Left lung (tissue), 10 donors: ENCODE measurements around the gene MROH2A. TPM values are rescaled to one million over a fixed set of nuclear protein-coding genes. Genes with fewer than 3 reads are reported as not detected.

Experiments used
- ATAC-seq: fragments of 200-7000 bp; cut with Tn5 transposase; one replicate; pipeline ENCODE4 v1.9.1; 2020; ENCODE audit warnings: moderate library complexity
- DNase-seq, 4 donors: peaks; one replicate each; pipeline ENCODE4 v3.0.0-alpha.2; 2013 to 2020
- H3K27ac ChIP-seq, 2 donors: fragments of 200-600 bp; sonication (generic) in 1 of 2; one replicate each; pipeline versions ENCODE4 v1.5.0 to v1.8.0; 2020 to 2021
- H3K27me3 ChIP-seq, 2 donors: fragments of 200-600 bp; sonication (generic) in 1 of 2; one replicate each; pipeline versions ENCODE4 v1.5.0 to v1.8.0; 2020 to 2021
- H3K36me3 ChIP-seq, 2 donors: fragments of 200-600 bp; sonication (generic) in 1 of 2; one replicate each; pipeline versions ENCODE4 v1.5.0 to v1.8.0; 2020 to 2021
- H3K4me1 ChIP-seq, 2 donors: fragments of 200-600 bp; one replicate each; pipeline ENCODE4 v1.8.0; 2021
- H3K4me3 ChIP-seq, 2 donors: fragments of 200-600 bp; sonication (generic) in 1 of 2; one replicate each; pipeline versions ENCODE4 v1.5.0 to v1.8.0; 2020 to 2021; ENCODE audit warnings: mild to moderate bottlenecking in 1 of 2
- H3K9me3 ChIP-seq, 2 donors: fragments of 200-600 bp; sonication (generic) in 1 of 2; one replicate each; pipeline versions ENCODE4 v1.5.0 to v1.8.0; 2020 to 2021
- intact Hi-C, 2 donors: fragments of 100-400 bp; cut with DNase I; formaldehyde crosslinking; loops; one replicate each; pipeline versions ENCODE4 v1.11.2 to v1.14.2; 2022
- polyA plus RNA-seq, 6 donors: library from polyadenylated mRNA; unstranded; fragments of 120-200 nt; gene quantifications; one replicate each; pipeline ENCODE4 v1.2.1, GENCODE V29; 2013; ENCODE audit not compliant: insufficient read length in 6 of 6
- total RNA-seq, 2 donors: library from RNA; stranded (reverse); fragmentation: NEBNext Ultra II Directional; extraction: Animal tissue kit (Norgen Biotek cat#: 25700); gene quantifications; one replicate each; pipeline ENCODE4 v1.2.1, GENCODE V29; 2021
- TF ChIP-seq, protein P1 (sequence below), 2 donors: fragments of 200-600 bp; sonication (generic) in 1 of 2; IDR thresholded peaks; one replicate each; pipeline versions ENCODE4 v1.5.0 to v1.8.0; 2021; ENCODE audit warnings: antibody characterized with exemption in 2 of 2
- donor health status: DM: no; HTN: yes; CAD: no.
- donor health status: DM: no; HTN: no; CAD: no.

MROH2A gene
- total and polyA plus RNA-seq, 8 donors, result 0.27 to 0.77 (median 0.61) TPM; not detected in 1

DNA sequence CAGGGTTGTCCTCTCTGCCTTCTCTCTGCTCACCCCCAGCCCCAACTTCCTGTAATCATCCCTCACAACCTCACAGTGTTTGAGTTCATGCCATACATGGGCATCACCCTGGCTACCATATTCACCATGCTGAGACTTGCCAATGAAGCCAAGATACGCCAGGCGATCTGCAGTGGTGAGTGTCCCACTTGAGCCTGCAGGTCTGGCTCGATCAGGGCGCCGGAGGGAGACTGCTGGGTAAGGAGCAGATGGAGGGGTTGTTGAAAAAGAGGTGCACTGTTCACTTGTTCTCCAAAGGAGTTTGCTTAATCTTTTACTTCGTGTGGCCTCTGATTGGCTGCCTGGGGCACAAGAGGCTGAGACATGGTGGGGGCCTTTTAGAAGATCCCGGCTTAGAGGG lies 14.6 kb downstream of the MROH2A start:
- no peak for ATAC-seq
- TF ChIP-seq, protein P1, sequence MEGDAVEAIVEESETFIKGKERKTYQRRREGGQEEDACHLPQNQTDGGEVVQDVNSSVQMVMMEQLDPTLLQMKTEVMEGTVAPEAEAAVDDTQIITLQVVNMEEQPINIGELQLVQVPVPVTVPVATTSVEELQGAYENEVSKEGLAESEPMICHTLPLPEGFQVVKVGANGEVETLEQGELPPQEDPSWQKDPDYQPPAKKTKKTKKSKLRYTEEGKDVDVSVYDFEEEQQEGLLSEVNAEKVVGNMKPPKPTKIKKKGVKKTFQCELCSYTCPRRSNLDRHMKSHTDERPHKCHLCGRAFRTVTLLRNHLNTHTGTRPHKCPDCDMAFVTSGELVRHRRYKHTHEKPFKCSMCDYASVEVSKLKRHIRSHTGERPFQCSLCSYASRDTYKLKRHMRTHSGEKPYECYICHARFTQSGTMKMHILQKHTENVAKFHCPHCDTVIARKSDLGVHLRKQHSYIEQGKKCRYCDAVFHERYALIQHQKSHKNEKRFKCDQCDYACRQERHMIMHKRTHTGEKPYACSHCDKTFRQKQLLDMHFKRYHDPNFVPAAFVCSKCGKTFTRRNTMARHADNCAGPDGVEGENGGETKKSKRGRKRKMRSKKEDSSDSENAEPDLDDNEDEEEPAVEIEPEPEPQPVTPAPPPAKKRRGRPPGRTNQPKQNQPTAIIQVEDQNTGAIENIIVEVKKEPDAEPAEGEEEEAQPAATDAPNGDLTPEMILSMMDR (IDR thresholded peaks at IDR 0.05), result no peak
- H3K36me3 ChIP-seq, result no peaks in the 10 kb centered on the region

GRCh38 chr2:233793465-233794127 lies 15.5 kb downstream of the MROH2A start:
- DNase-seq, result peak in 1 of 4 donors; percentile 44
- H3K4me3 ChIP-seq, result no peak overlapping the region

More for the DNA sequence above, 14.6 kb downstream of the MROH2A start:
- peaks cover 0 to 6% of the 10 kb centered on the region in 2 donors for H3K27me3 ChIP-seq
- no peak overlapping the region for H3K27ac ChIP-seq
- intact Hi-C loops, result no loop called here
- H3K9me3 ChIP-seq, result no peaks in the 10 kb centered on the region
- no peaks in the 10 kb centered on the region for H3K4me1 ChIP-seq
- H3K4me3 ChIP-seq, result no peak overlapping the region
- no peak for DNase-seq

GRCh38 chr2:233794128-233794658 lies 16.1 kb downstream of the MROH2A start:
- Histone ChIP-seq H3K36me3 (no peaks in the 10 kb centered on the region), H3K27ac (no peak overlapping the region), H3K27me3 (peaks cover 0 to 6% of the 10 kb centered on the region in 2 donors), H3K4me1 (no peaks in the 10 kb centered on the region), H3K9me3 (no peaks in the 10 kb centered on the region), H3K4me3 (no peak overlapping the region)
- peak; percentile 67 for ATAC-seq
- DNase-seq, result peak in 1 of 4 donors; percentile 13
- intact Hi-C loops, result no loop called here
- TF ChIP-seq, protein P1 (IDR thresholded peaks at IDR 0.05), result no peak

More at GRCh38 chr2:233793465-233794127, 15.5 kb downstream of the MROH2A start:
- TF ChIP-seq, protein P1 (IDR thresholded peaks at IDR 0.05), result no peak
- H3K9me3 ChIP-seq, result no peaks in the 10 kb centered on the region
- no peaks in the 10 kb centered on the region for H3K36me3 ChIP-seq
- H3K27ac ChIP-seq, result no peak overlapping the region
- intact Hi-C loops, result no loop called here
- no peaks in the 10 kb centered on the region for H3K4me1 ChIP-seq
- ATAC-seq, result peak; percentile 65
- peaks cover 0 to 6% of the 10 kb centered on the region in 2 donors for H3K27me3 ChIP-seq

GRCh38 chr2:233795735-233796171 lies 17.6 kb downstream of the MROH2A start:
- Histone ChIP-seq H3K27ac (no peak overlapping the region), H3K4me3 (no peak overlapping the region), H3K36me3 (no peaks in the 10 kb centered on the region), H3K4me1 (no peaks in the 10 kb centered on the region), H3K27me3 (peaks cover 0 to 6% of the 10 kb centered on the region in 2 donors), H3K9me3 (no peaks in the 10 kb centered on the region)
- TF ChIP-seq, protein P1 (IDR thresholded peaks at IDR 0.05), result no peak
- intact Hi-C loops, result no loop called here
- ATAC-seq (no peak), DNase-seq (no peak)

DNA sequence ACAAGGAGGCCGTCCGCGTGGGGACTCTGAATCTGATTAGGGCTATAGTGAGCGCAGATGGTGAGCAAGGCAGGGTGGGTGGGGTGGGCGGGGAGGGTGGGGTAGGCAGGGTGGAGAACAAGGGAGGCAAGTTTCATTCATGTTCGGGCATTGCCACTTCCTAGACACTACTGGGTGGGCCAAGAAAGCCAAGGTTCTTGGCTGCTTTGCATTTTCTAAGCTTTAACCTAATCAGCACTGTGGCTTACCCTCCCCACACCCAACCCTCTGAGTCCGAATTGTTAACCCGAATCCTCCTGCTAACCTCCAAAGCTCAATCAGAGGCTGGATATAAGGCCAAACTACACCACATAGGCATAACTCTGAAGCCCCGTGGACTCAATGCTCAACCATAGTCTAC lies 18.1 kb downstream of the MROH2A start:
- no peak for ATAC-seq
- intact Hi-C loops, result no loop called here
- no peak overlapping the region for H3K27ac ChIP-seq
- peaks cover 0 to 6% of the 10 kb centered on the region in 2 donors for H3K27me3 ChIP-seq
- no peaks in the 10 kb centered on the region for H3K9me3 ChIP-seq
- H3K36me3 ChIP-seq, result no peaks in the 10 kb centered on the region
- no peaks in the 10 kb centered on the region for H3K4me1 ChIP-seq
- no peak overlapping the region for H3K4me3 ChIP-seq
- no peak for DNase-seq
- TF ChIP-seq, protein P1 (IDR thresholded peaks at IDR 0.05), result no peak
